Brain pericyte (primary cell): ENCODE measurements around the gene HPCAL1.
"Not testable (repeated sequence)": the region's sequence is repeated elsewhere in the genome, so short reads cannot be mapped to it uniquely, and the experiment has no call there.

Experiments used
- DNase-seq: peaks from one replicate; pipeline ENCODE4 v3.0.0-alpha.2; 2012; ENCODE audit warnings: low read depth, low spot score

Gene HPCAL1

DNA sequence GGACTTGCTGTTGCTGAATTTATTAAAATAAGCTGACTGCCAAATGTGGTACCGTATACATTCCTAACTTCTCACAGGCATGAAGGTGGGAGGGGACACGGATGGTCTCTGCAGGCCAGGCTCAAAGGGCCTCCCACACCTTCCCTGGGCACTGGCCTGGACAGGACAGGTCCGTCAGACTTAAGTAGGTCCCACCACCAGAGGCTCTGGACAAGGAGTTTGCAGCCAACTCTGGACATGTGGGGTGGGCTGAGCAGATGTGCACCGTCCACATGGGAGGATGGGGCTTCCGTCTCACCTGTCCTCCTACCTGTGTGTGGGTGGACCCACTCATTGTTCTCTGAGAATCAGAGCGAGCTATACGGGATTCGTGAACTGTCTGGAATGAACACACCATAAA, 137.3 kb downstream of the HPCAL1 start:
- DNase-seq = no peak

- no peak for DNase-seq
These were observed 138.0 kb downstream of the HPCAL1 start for GRCh38 chr2:10440736-10441135.

- no peak for DNase-seq
These were observed 139.2 kb downstream of the HPCAL1 start for GRCh38 chr2:10441948-10442347.

GRCh38 chr2:10442469-10443126, 139.9 kb downstream of the HPCAL1 start:
- DNase-seq = not testable (repeated sequence)

- no peak for DNase-seq
These were observed 141.8 kb downstream of the HPCAL1 start for GRCh38 chr2:10444463-10444862.

DNA sequence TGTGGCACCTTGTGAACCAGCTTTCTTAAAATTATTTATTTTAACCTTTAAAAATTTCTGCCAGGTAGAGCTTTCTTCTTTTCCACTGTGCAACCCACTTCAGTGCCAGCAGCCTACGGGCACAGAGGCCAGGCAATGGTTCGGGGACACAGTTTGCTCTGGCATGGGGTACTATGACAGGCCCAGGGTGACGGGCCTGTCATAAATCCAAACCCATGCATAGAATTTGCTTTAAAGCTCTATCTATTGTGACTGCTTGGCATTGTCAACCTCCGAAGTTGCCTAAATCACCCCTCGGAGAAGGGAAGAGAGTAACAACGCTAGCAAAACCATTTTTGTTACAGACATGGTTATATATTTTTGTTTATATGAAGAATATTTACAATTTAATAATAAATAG, 143.9 kb downstream of the HPCAL1 start:
- DNase-seq = no peak

DNA sequence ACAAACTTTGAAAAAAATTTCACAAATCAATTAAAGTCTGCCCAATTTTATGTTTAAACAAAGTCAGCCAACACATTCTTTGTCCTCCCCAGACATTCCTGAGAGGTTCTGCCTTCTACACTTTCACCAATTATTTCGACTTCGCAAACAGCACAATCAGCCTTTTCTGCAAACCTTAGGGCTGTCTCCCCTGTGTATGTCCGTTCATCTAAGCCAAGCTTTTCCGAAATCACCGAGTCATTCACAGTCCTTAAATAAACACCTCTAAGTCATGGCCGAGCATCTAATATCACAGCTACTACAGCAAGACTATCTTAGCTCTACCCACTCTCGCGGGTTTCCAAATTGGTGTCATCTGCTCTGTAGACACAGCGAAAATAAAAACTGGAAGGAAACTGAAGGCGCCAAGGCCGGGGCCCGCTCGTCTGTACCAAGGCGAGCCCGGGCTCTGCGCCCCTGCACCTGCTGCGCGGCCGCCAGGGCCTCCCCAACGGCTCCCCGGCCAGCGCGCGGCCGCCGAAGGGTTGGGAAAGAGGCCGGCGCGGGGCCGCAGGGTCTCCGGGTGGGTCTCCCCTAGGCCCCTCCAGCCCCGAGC, 144.7 kb downstream of the HPCAL1 start:
- no peak for DNase-seq

- no peak for DNase-seq
These were observed 145.3 kb downstream of the HPCAL1 start, which contains the start of gene ODC1 for GRCh38 chr2:10447895-10448575. Gene ODC1, minus strand, starts transcription at chr2:10448327. Its CDS starts 3,295 bp downstream, at chr2:10445032.

DNA sequence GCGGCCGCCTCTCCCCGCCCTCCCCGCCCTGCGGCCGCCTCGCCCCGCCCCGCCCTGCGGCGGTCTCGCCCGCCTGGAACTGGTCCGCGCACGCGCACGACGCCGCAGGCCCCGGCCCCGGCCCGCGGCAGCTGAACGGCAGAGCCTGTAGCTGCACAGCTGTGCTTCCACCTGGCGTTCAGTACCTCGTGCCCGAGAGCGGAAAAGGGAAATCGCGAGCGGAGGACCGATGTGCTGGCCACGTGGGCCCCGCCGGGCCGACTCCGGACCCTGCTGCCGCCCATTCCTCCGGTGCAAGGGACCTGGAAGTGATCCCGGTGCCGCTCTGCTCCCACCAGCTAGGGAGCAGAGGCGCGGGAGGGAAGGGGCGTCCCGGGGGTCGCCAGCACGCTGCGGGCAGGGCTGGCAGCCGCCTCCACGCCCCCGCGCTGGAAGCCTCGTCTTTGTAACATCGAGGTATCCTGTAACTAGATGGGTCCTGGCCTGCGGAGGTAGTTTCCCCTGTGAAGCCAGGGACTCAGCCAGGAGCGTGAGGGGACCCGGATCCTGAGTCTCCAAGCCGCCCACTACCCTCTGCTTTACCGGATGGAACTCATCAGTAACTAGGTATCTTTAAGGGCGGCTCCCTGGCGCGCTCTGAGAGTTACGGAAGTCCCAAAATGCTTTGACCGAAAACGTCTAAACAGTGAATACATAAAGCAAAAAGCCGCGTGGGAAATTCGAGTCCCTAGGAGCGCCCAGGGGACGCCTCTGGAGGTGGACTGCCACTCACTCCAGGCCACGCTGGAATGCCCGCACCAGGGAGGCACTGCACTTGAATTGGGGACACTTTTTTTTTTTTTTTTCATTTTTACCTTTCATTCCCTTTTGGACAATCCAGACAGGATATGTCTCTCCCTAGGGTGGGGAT, 146.1 kb downstream of the HPCAL1 start:
- DNase-seq = no peak

DNA sequence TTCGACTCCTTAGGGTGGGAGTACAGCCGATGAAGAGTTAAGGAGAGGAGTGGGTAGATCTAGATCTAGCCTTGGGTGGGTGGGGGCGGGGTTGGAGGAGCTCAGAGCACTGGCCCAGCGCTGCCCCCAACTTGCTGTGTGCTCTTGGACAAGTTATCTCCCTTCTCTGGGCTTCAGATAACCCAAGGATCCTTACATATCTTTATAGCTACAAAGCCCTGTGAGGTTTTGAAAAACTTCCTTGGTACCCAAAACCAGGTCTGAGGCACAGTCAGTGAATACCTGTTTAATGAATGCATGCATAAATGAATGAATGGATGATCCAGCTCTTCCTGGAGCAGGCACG, 146.8 kb downstream of the HPCAL1 start:
- no peak for DNase-seq

DNA sequence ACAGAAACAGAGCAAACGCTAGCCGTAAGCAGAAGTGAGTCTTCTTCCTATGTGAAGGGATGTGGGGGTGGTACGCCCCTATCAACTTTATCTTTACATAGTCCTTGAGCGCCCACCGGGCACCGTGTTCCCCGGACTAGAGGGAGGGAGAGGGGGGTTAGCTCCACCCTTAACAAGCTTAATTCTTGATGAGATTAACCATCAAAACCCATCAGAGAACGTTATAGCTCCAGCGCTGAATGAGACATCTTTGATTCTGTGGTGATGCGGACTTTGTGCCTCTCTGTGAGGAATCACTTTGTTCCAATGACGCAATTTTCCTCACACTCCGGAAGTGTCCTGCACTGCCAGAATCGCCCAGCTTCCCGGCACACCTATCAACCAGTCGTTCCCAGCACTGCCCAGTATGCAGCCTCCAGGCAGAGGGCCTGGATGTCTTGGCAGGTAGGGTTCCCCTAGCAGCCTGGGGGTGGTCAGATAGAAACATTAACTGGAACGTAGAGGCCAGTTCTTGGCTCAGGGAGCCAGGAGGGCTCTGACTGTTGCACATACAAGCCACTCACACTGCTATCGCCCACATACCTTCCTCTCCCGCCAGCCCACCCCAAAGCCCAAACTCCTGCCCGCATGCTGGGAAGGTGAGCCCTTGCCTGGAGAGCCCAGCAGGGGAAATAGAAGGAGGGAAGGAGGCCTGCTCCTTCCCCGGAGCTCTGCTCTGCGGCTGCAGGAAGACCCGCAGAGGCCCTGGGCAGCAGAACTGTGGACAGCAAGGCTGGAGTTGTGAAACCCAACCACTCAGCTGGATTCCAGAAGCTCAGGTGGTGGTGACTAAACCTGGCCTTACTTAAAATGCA, 147.4 kb downstream of the HPCAL1 start:
- no peak for DNase-seq

DNA sequence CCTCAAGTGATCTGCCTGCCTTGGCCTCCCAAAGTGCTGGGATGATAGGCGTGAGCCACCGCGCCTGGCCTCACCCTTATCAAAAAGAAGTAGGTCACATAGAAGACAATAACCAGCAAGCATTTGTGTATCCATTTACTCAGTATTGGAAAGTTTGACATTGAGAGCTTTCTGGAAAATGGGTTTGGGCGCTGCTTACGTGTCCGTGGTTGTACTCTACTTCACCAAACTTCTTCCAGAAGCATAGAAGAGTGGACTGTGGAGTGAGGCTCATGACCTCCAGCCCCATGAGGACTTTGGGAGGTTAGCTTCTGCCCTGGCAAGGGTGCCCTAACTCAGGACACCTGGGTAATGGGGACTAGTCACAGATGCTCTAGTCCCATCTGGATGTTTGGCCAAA, 149.1 kb downstream of the HPCAL1 start:
- DNase-seq = no peak

DNA sequence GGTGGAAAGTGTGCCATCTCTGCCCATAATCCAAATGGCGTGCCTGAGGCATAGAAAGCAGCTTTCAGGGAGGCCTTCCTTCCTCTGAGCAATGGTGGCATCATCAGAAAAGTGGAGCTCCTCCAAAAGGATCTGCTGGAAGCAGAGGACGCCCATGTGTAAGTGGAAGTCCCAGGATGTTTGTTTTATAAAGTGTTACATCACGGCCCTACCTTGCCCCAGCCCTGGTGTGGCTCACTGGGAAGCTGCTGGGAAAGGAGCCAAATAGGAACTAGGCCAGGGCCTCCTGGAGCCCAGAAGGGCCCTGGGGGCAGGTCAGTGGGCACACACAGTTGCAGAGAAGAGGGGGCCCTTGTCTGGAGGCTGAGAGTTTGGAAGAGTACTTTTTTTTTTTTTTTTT, 149.6 kb downstream of the HPCAL1 start:
- DNase-seq = no peak

GRCh38 chr2:10452956-10453904, 150.5 kb downstream of the HPCAL1 start:
- no peak for DNase-seq

DNA sequence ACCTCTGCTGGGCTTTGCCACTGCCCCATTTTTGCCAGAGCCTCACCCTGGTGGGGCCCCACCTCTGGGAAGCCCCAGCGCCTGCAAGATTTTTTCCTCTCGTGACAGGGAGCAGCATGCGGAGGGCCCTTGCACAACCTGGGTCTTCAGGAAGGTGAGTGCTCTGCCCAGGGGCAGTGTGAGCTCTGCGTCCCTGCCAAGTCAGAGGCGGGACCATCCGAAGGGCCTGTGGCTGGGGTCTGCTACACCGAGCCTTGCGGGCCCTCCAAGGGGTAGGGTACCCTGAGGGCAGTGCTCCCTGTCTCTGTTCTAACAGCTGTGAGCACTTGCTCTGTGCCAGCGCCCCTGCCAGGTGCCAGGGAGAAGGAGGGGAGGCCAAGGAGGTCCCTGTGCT, 151.2 kb downstream of the HPCAL1 start:
- DNase-seq = no peak

DNA sequence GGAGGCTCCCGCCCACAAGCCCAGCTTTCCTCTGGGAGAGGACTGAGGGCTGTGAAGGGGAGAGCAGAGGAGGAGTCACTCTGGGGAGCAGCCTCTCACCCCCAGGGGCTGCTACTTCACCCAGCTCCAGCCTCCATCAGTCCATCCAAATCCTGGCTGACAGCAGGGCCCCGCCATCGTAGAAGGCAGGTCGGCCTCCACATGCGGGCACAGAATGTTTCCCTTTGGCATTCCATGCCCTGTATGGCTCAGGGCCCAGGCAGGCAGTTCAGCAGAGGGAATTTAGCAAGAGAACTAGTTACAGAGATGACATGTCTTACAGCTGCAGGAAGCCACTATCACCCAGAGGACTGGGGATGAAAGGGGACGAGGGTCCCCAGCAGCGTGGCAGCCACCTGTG, 151.8 kb downstream of the HPCAL1 start:
- DNase-seq = no peak

DNA sequence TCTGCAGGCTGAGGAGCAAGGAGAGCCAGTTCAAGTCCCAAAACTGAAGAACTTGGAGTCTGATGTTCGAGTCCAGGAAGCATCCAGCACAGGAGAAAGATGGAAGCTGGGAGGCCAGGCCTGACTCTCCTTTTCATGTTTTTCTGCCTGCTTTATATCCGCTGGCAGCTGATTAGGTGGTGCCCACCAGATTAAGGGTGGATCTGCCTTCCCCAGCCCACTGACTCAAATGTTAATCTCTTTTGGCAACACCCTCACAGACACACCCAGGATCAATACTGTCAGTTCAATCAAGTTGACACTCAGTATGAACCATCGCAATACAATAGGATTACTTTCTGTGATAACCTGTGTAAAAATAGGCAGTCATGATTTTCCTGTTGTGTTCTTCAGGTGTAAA, 154.5 kb downstream of the HPCAL1 start:
- not testable (repeated sequence) for DNase-seq

DNA sequence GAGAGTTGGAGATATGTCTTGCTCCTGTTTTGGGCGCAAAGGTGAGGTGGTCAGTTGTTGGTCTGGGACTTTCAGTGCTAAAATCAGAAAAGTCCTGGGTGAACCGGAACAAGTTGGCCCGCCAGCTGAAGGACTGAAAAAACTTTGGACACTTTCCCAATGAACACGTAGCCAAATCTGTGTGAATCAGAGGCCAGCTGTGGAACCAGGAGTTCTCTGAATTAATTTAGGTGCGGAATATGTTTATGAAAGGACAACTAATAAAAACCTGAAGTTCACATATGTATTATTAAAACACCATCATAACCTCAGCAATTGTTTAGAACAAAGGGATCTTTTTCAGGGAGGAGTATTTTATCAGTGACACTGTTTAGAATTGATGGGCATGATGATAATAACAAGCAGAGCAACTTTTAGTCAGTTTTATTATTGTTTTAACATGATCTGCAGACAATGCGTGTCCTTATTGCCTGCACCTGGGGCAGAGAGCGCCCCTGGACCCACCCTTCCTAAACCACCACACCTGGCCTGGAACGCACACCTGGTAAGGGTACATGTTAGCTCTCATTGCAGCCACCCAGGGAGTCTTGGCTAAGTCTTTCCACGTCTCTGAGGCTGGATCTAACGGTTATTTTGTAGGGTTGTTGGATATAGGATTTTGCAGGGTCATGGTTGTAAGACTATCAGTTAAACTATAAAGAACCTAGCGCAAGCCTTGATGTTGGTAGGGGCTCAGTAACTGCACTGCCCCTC, 155.3 kb downstream of the HPCAL1 start:
- no peak for DNase-seq

- no peak for DNase-seq
These were observed 157.7 kb downstream of the HPCAL1 start for GRCh38 chr2:10460366-10460796.
